Measurements from ENCODE around the gene HMGN4. TPM values are rescaled to one million over a fixed set of nuclear protein-coding genes. Genes with fewer than 3 reads are reported as not detected.

Gene HMGN4
- total RNA-seq, 2 donors from 2014 or later: 48.8 to 79.8 TPM

GRCh38 chr6:26578279-26578678, 40.1 kb downstream of the HMGN4 start:
- no peak overlapping the region for H3K9ac ChIP-seq (ENCODE audit: extremely low read depth, low read length, poor library complexity, severe bottlenecking)
- peaks cover 23% of the 10 kb centered on the region for H3K27me3 ChIP-seq (ENCODE audit: control insufficient read depth, insufficient read depth, low read length, poor library complexity, severe bottlenecking)
- Mint-ChIP-seq H3K36me3 (ENCODE audit: low read depth) (no peaks in the 10 kb centered on the region), H3K9me3 (peaks cover 15% of the 10 kb centered on the region), H3K27me3 (ENCODE audit: insufficient read depth) (peaks cover 46% of the 10 kb centered on the region), H3K4me3 (peak overlapping the region; percentile 74), H3K27ac (no peak overlapping the region), H3K4me1 (peaks cover 2% of the 10 kb centered on the region)
- no peaks in the 10 kb centered on the region for H3K4me1 ChIP-seq (ENCODE audit: control insufficient read depth, insufficient read depth, low read length)
- H3K27ac ChIP-seq (ENCODE audit: low read depth, low read length): no peak overlapping the region
- no peaks in the 10 kb centered on the region for H3K36me3 ChIP-seq (ENCODE audit: control insufficient read depth, insufficient read depth, low read length)
- peaks cover 12% of the 10 kb centered on the region for H3K9me3 ChIP-seq (ENCODE audit: control insufficient read depth, low read length)
- DNase-seq: no peak
- WGBS, 2 experiments (ENCODE audit: insufficient coverage in 1 of 2, insufficient read length in 1 of 2): 88 to 91% methylated on average over 4 to 6 of the region's 6 CpGs
- peak overlapping the region; percentile 32 for H3K4me3 ChIP-seq (ENCODE audit: low read length)
- no peak for TF ChIP-seq CTCF (conservative IDR thresholded peaks at IDR 0.05)

- H3K4me1 ChIP-seq (ENCODE audit: control insufficient read depth, insufficient read depth, low read length): no peaks in the 10 kb centered on the region
- Mint-ChIP-seq H3K27me3 (ENCODE audit: insufficient read depth) (peaks cover 47% of the 10 kb centered on the region), H3K4me3 (no peak overlapping the region), H3K4me1 (peaks cover 2% of the 10 kb centered on the region), H3K9me3 (peaks cover 15% of the 10 kb centered on the region), H3K36me3 (ENCODE audit: low read depth) (no peaks in the 10 kb centered on the region), H3K27ac (no peak overlapping the region)
- H3K9me3 ChIP-seq (ENCODE audit: control insufficient read depth, low read length): peaks cover 12% of the 10 kb centered on the region
- peak overlapping the region; percentile 32 for H3K4me3 ChIP-seq (ENCODE audit: low read length)
- no peak overlapping the region for H3K27ac ChIP-seq (ENCODE audit: low read depth, low read length)
- H3K9ac ChIP-seq (ENCODE audit: extremely low read depth, low read length, poor library complexity, severe bottlenecking): no peak overlapping the region
- H3K36me3 ChIP-seq (ENCODE audit: control insufficient read depth, insufficient read depth, low read length): no peaks in the 10 kb centered on the region
- DNase-seq: no peak
- peaks cover 27% of the 10 kb centered on the region for H3K27me3 ChIP-seq (ENCODE audit: control insufficient read depth, insufficient read depth, low read length, poor library complexity, severe bottlenecking)
- no peak for TF ChIP-seq CTCF (conservative IDR thresholded peaks at IDR 0.05)
- 100% methylated on average over 1 of the region's 1 CpG; no CpG with 5 or more reads in 1 of the 2 experiments for WGBS, 2 experiments (ENCODE audit: insufficient coverage in 1 of 2, insufficient read length in 1 of 2)
These were observed 40.6 kb downstream of the HMGN4 start for GRCh38 chr6:26578741-26579140.

GRCh38 chr6:26581164-26581915, 43.2 kb downstream of the HMGN4 start:
- no peak overlapping the region for H3K9ac ChIP-seq (ENCODE audit: extremely low read depth, low read length, poor library complexity, severe bottlenecking)
- Mint-ChIP-seq H3K27ac (no peak overlapping the region), H3K4me1 (no peaks in the 10 kb centered on the region), H3K27me3 (ENCODE audit: insufficient read depth) (peaks cover 65% of the 10 kb centered on the region), H3K4me3 (no peak overlapping the region), H3K9me3 (peaks cover 15% of the 10 kb centered on the region), H3K36me3 (ENCODE audit: low read depth) (no peaks in the 10 kb centered on the region)
- peaks cover 12% of the 10 kb centered on the region for H3K9me3 ChIP-seq (ENCODE audit: control insufficient read depth, low read length)
- H3K4me3 ChIP-seq (ENCODE audit: low read length): no peak overlapping the region
- no peak overlapping the region for H3K27ac ChIP-seq (ENCODE audit: low read depth, low read length)
- no peak for DNase-seq
- peaks cover 53% of the 10 kb centered on the region for H3K27me3 ChIP-seq (ENCODE audit: control insufficient read depth, insufficient read depth, low read length, poor library complexity, severe bottlenecking)
- H3K4me1 ChIP-seq (ENCODE audit: control insufficient read depth, insufficient read depth, low read length): no peaks in the 10 kb centered on the region
- H3K36me3 ChIP-seq (ENCODE audit: control insufficient read depth, insufficient read depth, low read length): no peaks in the 10 kb centered on the region
- no peak for TF ChIP-seq CTCF (conservative IDR thresholded peaks at IDR 0.05)
- WGBS, 2 experiments (ENCODE audit: insufficient coverage in 1 of 2, insufficient read length in 1 of 2): 78 to 79% methylated on average over 3 to 4 of the region's 4 CpGs
